Panc1 (cell line): ENCODE measurements around the gene RBBP6. TPM values are rescaled to one million over a fixed set of nuclear protein-coding genes. Genes with fewer than 3 reads are reported as not detected.

Experiments used
- ATAC-seq: fragments of 200-7000 bp; cut with Tn5 transposase; 2 replicates; pipeline ENCODE4 v1.9.1; 2020; ENCODE audit warnings: mild to moderate bottlenecking, moderate library complexity
- BruUV-seq: library from RNA; stranded (reverse); fragments of 400-500 nt; replicated peaks from 2 replicates; lab custom pipeline; 2021; lab: Mats Ljungman, UMichigan
- CTCF ChIA-PET: fragments of 300-600 bp; sonication (Branson Sonifier 250); formaldehyde crosslinking; loops from one replicate; lab custom pipeline; 2022; ENCODE audit warnings: antibody characterized with exemption; lab: Charles Lee
- POLR2A ChIA-PET: fragments of 300-600 bp; sonication (Branson Sonifier 250); formaldehyde crosslinking; loops from one replicate; lab custom pipeline; 2022; ENCODE audit warnings: antibody characterized with exemption; lab: Charles Lee
- DNase-seq: peaks from one replicate; pipeline ENCODE4 v3.0.0-alpha.2; 2010; ENCODE audit warnings: low read depth, low spot score
- H3K27ac ChIP-seq: 2 replicates; pipeline ENCODE4 v1.5.1; 2011; ENCODE audit warnings: mild to moderate bottlenecking, low read length, inconsistent platforms
- H3K27me3 ChIP-seq: fragments of 200-500 bp; sonication (Bioruptor generic); 2 replicates; pipeline ENCODE4 v1.6.0; 2014; ENCODE audit warnings: low read length, inconsistent platforms; ENCODE audit not compliant: control insufficient read depth, insufficient read depth
- H3K36me3 ChIP-seq: fragments of 200-500 bp; sonication (Bioruptor generic); 2 replicates; pipeline ENCODE4 v1.5.1; 2014; ENCODE audit warnings: inconsistent platforms, mild to moderate bottlenecking, low read length, moderate library complexity; ENCODE audit not compliant: control insufficient read depth, insufficient read depth
- H3K4me1 ChIP-seq: 2 replicates; pipeline ENCODE4 v1.5.1; 2011; ENCODE audit warnings: inconsistent platforms, mild to moderate bottlenecking, low read length, moderate library complexity; ENCODE audit not compliant: control insufficient read depth, insufficient read depth
- H3K4me3 ChIP-seq, 2 experiments: 2 replicates each; pipeline ENCODE4 v1.5.1; 2011 to 2012; ENCODE audit warnings: low read depth in 2 of 2, low read length in 2 of 2, mild to moderate bottlenecking in 2 of 2, inconsistent platforms in 1 of 2, moderate library complexity in 1 of 2
- H3K9me3 ChIP-seq: fragments of 200-500 bp; sonication (Bioruptor generic); 2 replicates; pipeline ENCODE4 v1.5.1; 2014; ENCODE audit warnings: low read depth, mild to moderate bottlenecking, inconsistent platforms, low read length, moderate library complexity; ENCODE audit not compliant: control insufficient read depth, insufficient read depth
- POLR2AphosphoS5 ChIP-seq: IDR thresholded peaks from 2 replicates; pipeline ENCODE4 v1.6.1; 2012; ENCODE audit warnings: mild to moderate bottlenecking, low read depth, low read length, moderate library complexity
- SIN3A ChIP-seq: IDR thresholded peaks from 2 replicates; pipeline ENCODE4 v1.6.1; 2012; ENCODE audit warnings: low read depth, mild to moderate bottlenecking, low read length, moderate library complexity, borderline replicate concordance; ENCODE audit not compliant: insufficient read depth
- TCF7L2 ChIP-seq: IDR thresholded peaks from 2 replicates; pipeline ENCODE4 v1.6.1; 2011; ENCODE audit warnings: mild to moderate bottlenecking, low read depth, low read length, inconsistent platforms
- in situ Hi-C: cut with HindIII; loops from 2 replicates; pipeline ENCODE4 v1.10.0; 2016; ENCODE audit warnings: low sequenced_read_pairs, low pct_unique_long_range_greater_than_20kb
- intact Hi-C: fragments of 100-400 bp; cut with micrococcal nuclease; formaldehyde crosslinking; loops from one replicate; pipeline ENCODE4 v1.10.0; 2022; ENCODE audit not compliant: unreplicated experiment
- total RNA-seq: library from RNA; stranded (reverse); gene quantifications from one replicate; pipeline ENCODE4 v1.2.1, GENCODE V29; 2021; ENCODE audit not compliant: unreplicated experiment
- TF ChIP-seq, protein P1 (sequence below), 2 experiments: IDR thresholded peaks; 2 replicates each; pipeline ENCODE4 v1.6.1; 2011 to 2012; ENCODE audit warnings: low read depth in 2 of 2, control low read depth in 1 of 2, low read length in 1 of 2, mild to moderate bottlenecking in 1 of 2, moderate library complexity in 1 of 2; ENCODE audit not compliant: insufficient read depth in 1 of 2
- TF ChIP-seq, protein P2 (sequence below): fragments of 450-650 bp; IDR thresholded peaks from 2 replicates; pipeline ENCODE4 v1.5.1; 2017; ENCODE audit warnings: mild to moderate bottlenecking

RBBP6 gene
- total RNA-seq, 1 experiment from 2014 or later, result 42.7 TPM

DNA sequence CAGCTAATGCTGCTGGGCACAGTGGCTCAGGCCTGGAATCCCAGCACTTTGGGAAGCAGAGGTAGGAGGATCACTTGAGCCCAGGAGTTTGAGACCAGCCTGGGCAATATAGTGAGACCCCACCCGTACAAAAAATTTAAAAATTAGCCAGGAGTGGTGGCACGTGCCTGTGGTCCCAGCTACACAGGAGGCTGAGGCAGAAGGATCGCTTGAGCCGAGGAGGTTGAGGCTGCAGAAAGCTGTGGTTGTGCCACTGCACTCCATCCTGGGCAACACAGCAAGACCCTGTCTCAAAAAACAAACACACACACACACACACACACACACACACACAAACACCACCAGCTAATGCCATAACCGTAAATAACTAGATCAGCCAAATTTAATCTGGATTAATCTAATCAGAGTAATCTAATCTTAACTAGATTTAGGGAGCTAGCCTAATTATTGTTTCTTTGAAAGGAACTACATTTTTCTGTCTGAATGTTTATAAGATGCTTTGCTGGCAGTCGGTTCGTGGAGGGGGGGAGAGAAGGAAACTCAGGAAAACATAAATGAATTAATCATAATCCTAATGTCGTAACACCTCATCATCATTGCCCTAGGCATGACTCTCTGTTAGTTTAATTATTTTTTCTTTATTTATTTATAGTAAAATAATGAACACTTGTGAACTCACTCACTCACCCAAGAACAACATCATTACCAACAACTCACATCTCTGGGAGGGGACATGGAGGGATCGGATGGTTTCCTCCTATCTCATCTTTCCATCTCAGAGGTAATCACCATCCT, 12.5 kb upstream of the RBBP6 start:
- CTCF ChIA-PET, result interaction anchor here (0.5 kb wide), 1 partner anchor 19 kb away, joined by 5 read pairs; no protein-coding TSS in a partner anchor
- intact Hi-C loops, result no loop called here

DNA sequence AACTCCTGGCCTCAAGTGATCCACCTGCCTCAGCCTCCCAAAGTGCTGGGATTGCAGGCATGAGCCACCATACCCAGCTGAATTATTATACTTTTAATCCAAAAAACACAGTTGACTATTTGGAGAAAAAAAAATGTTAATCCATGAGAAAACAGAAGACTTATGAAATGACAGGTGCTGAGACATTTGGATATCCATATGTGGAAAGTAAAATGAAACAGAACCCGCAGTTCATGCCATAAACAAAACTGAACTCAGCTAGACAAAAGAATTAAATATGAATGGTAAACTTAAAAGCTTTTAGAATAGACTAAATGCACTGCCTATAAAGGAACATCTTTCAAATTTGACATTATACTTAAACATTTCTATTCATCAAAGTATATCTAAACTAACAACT, 8.2 kb upstream of the RBBP6 start:
- intact Hi-C loops (no loop called here), in situ Hi-C loops (no loop called here)
- H3K4me1 ChIP-seq, result peaks cover 3% of the 10 kb centered on the region; the same call in 1 of the 2 replicates
- H3K36me3 ChIP-seq, result no peaks in the 10 kb centered on the region
- no peak overlapping the region for H3K4me3 ChIP-seq
- H3K27me3 ChIP-seq, result no peaks in the 10 kb centered on the region
- H3K9me3 ChIP-seq, result no peaks in the 10 kb centered on the region
- BruUV-seq, result no TSS peak
- H3K27ac ChIP-seq, result no peak overlapping the region
- no peak for ATAC-seq
- CTCF ChIA-PET, result no interaction called here
- no peak for DNase-seq
- TF ChIP-seq SIN3A (no peak), TCF7L2 (no peak), POLR2AphosphoS5 (no peak)
- TF ChIP-seq, protein P1, sequence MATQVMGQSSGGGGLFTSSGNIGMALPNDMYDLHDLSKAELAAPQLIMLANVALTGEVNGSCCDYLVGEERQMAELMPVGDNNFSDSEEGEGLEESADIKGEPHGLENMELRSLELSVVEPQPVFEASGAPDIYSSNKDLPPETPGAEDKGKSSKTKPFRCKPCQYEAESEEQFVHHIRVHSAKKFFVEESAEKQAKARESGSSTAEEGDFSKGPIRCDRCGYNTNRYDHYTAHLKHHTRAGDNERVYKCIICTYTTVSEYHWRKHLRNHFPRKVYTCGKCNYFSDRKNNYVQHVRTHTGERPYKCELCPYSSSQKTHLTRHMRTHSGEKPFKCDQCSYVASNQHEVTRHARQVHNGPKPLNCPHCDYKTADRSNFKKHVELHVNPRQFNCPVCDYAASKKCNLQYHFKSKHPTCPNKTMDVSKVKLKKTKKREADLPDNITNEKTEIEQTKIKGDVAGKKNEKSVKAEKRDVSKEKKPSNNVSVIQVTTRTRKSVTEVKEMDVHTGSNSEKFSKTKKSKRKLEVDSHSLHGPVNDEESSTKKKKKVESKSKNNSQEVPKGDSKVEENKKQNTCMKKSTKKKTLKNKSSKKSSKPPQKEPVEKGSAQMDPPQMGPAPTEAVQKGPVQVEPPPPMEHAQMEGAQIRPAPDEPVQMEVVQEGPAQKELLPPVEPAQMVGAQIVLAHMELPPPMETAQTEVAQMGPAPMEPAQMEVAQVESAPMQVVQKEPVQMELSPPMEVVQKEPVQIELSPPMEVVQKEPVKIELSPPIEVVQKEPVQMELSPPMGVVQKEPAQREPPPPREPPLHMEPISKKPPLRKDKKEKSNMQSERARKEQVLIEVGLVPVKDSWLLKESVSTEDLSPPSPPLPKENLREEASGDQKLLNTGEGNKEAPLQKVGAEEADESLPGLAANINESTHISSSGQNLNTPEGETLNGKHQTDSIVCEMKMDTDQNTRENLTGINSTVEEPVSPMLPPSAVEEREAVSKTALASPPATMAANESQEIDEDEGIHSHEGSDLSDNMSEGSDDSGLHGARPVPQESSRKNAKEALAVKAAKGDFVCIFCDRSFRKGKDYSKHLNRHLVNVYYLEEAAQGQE (IDR thresholded peaks at IDR 0.05; ENCODE audit: insufficient read depth in 1 of 2, low read depth in 2 of 2, low read length in 1 of 2), result no peak
- TF ChIP-seq, protein P2, sequence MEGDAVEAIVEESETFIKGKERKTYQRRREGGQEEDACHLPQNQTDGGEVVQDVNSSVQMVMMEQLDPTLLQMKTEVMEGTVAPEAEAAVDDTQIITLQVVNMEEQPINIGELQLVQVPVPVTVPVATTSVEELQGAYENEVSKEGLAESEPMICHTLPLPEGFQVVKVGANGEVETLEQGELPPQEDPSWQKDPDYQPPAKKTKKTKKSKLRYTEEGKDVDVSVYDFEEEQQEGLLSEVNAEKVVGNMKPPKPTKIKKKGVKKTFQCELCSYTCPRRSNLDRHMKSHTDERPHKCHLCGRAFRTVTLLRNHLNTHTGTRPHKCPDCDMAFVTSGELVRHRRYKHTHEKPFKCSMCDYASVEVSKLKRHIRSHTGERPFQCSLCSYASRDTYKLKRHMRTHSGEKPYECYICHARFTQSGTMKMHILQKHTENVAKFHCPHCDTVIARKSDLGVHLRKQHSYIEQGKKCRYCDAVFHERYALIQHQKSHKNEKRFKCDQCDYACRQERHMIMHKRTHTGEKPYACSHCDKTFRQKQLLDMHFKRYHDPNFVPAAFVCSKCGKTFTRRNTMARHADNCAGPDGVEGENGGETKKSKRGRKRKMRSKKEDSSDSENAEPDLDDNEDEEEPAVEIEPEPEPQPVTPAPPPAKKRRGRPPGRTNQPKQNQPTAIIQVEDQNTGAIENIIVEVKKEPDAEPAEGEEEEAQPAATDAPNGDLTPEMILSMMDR, result no peak
- POLR2A ChIA-PET, result no interaction called here

More for the DNA sequence above, 12.5 kb upstream of the RBBP6 start:
- H3K4me1 ChIP-seq, result peaks cover 3% of the 10 kb centered on the region; the same call in 1 of the 2 replicates
- in situ Hi-C loops, result no loop called here
- ATAC-seq, result no peak
- no peaks in the 10 kb centered on the region for H3K27me3 ChIP-seq
- no TSS peak for BruUV-seq
- TF ChIP-seq SIN3A (no peak), POLR2AphosphoS5 (no peak), TCF7L2 (no peak)
- TF ChIP-seq, protein P1 (IDR thresholded peaks at IDR 0.05; ENCODE audit: insufficient read depth in 1 of 2, low read depth in 2 of 2, low read length in 1 of 2), result no peak
- TF ChIP-seq, protein P2, result no peak
- no peak overlapping the region for H3K4me3 ChIP-seq
- no peak overlapping the region for H3K27ac ChIP-seq
- DNase-seq, result no peak
- H3K36me3 ChIP-seq, result no peaks in the 10 kb centered on the region
- POLR2A ChIA-PET, result interaction anchor here (0.8 kb wide), 1 partner anchor 761 kb away, joined by 10 read pairs; no protein-coding TSS in a partner anchor
- no peaks in the 10 kb centered on the region for H3K9me3 ChIP-seq
